ENCODE measurements around the gene EREG.

- no peak for TF ChIP-seq CTCF (IDR thresholded peaks at IDR 0.05; ENCODE audit: insufficient read depth, low read depth, low read length)
- TF ChIP-seq EZH2 (IDR thresholded peaks at IDR 0.05; ENCODE audit: insufficient read depth, low read length), result no peak
Measured at GRCh38 chr4:74400395-74400794, 35.5 kb downstream of the EREG start.

Measured in astrocyte (in vitro differentiated cells and primary cell).